Duodenal mucosa (tissue), 2 donors: ENCODE measurements around the gene SPINDOC.

Experiments used
- H3K27ac ChIP-seq: one replicate; pipeline ENCODE4 v1.7.0; 2013; ENCODE audit warnings: low read depth, low read length
- H3K27me3 ChIP-seq, 2 donors: one replicate each; pipeline ENCODE4 v1.7.0; 2013; ENCODE audit warnings: low read length in 2 of 2, control low read depth in 1 of 2; ENCODE audit not compliant: insufficient read depth in 2 of 2, control insufficient read depth in 1 of 2
- H3K36me3 ChIP-seq, 2 donors: one replicate each; pipeline ENCODE4 v1.7.0; 2013; ENCODE audit warnings: low read length in 2 of 2, control low read depth in 1 of 2; ENCODE audit not compliant: insufficient read depth in 2 of 2, control insufficient read depth in 1 of 2
- H3K4me1 ChIP-seq, 2 donors: one replicate each; pipeline ENCODE4 v1.7.0; 2013; ENCODE audit warnings: low read length in 2 of 2, control low read depth in 1 of 2; ENCODE audit not compliant: insufficient read depth in 2 of 2, control insufficient read depth in 1 of 2
- H3K4me3 ChIP-seq, 2 donors: one replicate each; pipeline ENCODE4 v1.7.0; 2013; ENCODE audit warnings: low read length in 2 of 2, low read depth in 1 of 2
- H3K9ac ChIP-seq, 2 donors: one replicate each; pipeline ENCODE4 v1.7.0; 2013; ENCODE audit warnings: low read length in 2 of 2, low read depth in 1 of 2
- H3K9me3 ChIP-seq, 2 donors: one replicate each; pipeline ENCODE4 v1.7.0; 2013; ENCODE audit warnings: low read length in 2 of 2, control low read depth in 1 of 2; ENCODE audit not compliant: control insufficient read depth in 1 of 2

SPINDOC gene

DNA sequence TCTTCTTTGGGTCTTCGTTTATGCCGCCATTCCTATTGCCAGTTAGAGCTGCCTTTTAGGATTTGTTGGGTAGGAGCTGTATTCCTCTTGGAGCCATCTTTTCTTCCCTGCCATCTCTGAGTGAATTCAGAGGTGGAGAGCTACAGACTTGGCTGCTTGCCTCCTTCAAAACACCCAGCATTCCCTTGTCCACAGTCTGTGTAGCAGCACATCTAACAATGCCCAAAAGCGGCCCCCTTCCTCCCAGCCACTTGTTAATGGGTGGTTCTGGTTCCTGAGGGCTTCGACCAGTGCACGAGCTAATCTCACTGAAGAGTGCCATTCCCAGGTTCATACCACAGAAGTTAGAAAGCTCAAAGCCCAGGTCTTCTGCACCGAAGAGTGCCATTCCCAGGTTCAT, 63.4 kb downstream of the SPINDOC start:
- Histone ChIP-seq H3K27me3 (no peaks in the 10 kb centered on the region), H3K27ac (no peak overlapping the region), H3K36me3 (peaks cover 11 to 12% of the 10 kb centered on the region in 2 donors), H3K9ac (no peak overlapping the region), H3K4me1 (peaks cover 44% of the 10 kb centered on the region in 2 donors), H3K9me3 (no peaks in the 10 kb centered on the region), H3K4me3 (no peak overlapping the region)
